Trophoblast cell (in vitro differentiated cells and primary cell): ENCODE measurements around the gene NFIC.

Experiments
- DNase-seq, 2 donors: peaks; one replicate each; pipeline ENCODE4 v3.0.0-alpha.2; 2016
- H2AFZ ChIP-seq: 2 replicates; pipeline ENCODE4 v1.6.1; 2013; ENCODE audit warnings: low read length, moderate library complexity, mild to moderate bottlenecking; ENCODE audit not compliant: insufficient read depth, poor library complexity
- H2AK5ac ChIP-seq: 2 replicates; pipeline ENCODE4 v1.6.1; 2013; ENCODE audit warnings: mild to moderate bottlenecking, low read length
- H2BK120ac ChIP-seq: 2 replicates; pipeline ENCODE4 v1.6.1; 2013; ENCODE audit warnings: low read length, mild to moderate bottlenecking, moderate library complexity; ENCODE audit not compliant: insufficient read depth, poor library complexity
- H2BK12ac ChIP-seq: 2 replicates; pipeline ENCODE4 v1.6.1; 2013; ENCODE audit warnings: mild to moderate bottlenecking, low read length, moderate library complexity
- H2BK5ac ChIP-seq: 2 replicates; pipeline ENCODE4 v1.6.1; 2013; ENCODE audit warnings: low read length, low read depth, moderate library complexity, mild to moderate bottlenecking; ENCODE audit not compliant: poor library complexity
- H3K14ac ChIP-seq: 2 replicates; pipeline ENCODE4 v1.6.1; 2013; ENCODE audit warnings: mild to moderate bottlenecking, low read length
- H3K18ac ChIP-seq: 2 replicates; pipeline ENCODE4 v1.6.1; 2013; ENCODE audit warnings: mild to moderate bottlenecking, low read length
- H3K23ac ChIP-seq: 2 replicates; pipeline ENCODE4 v1.6.1; 2013; ENCODE audit warnings: low read length
- H3K27ac ChIP-seq: 2 replicates; pipeline ENCODE4 v1.5.1; 2013; ENCODE audit warnings: low read depth, mild to moderate bottlenecking, inconsistent platforms, low read length, moderate library complexity
- H3K27me3 ChIP-seq: 2 replicates; pipeline ENCODE4 v1.6.1; 2013; ENCODE audit warnings: inconsistent platforms, mild to moderate bottlenecking, low read length, moderate library complexity; ENCODE audit not compliant: insufficient read depth
- H3K36me3 ChIP-seq, 2 experiments: 1 replicate in 1 of 2; 2 replicates in 1 of 2; pipeline ENCODE4 v1.6.1; 2013; ENCODE audit warnings: low read length in 2 of 2, mild to moderate bottlenecking in 2 of 2, moderate library complexity in 1 of 2; ENCODE audit not compliant: insufficient read depth in 2 of 2, control insufficient read depth in 1 of 2
- H3K4ac ChIP-seq: 2 replicates; pipeline ENCODE4 v1.6.1; 2013; ENCODE audit warnings: low read depth, mild to moderate bottlenecking, low read length, moderate library complexity
- H3K4me1 ChIP-seq, 2 experiments: 1 replicate in 1 of 2; 2 replicates in 1 of 2; pipeline ENCODE4 v1.6.1; 2013; ENCODE audit warnings: low read length in 2 of 2, mild to moderate bottlenecking in 2 of 2, moderate library complexity in 1 of 2; ENCODE audit not compliant: insufficient read depth in 2 of 2, control insufficient read depth in 1 of 2
- H3K4me2 ChIP-seq: 2 replicates; pipeline ENCODE4 v1.6.1; 2013; ENCODE audit warnings: inconsistent platforms, mild to moderate bottlenecking, low read length, moderate library complexity
- H3K4me3 ChIP-seq: 2 replicates; pipeline ENCODE4 v1.5.1; 2013; ENCODE audit warnings: mild to moderate bottlenecking, low read depth, low read length, inconsistent platforms
- H3K79me1 ChIP-seq: one replicate; pipeline ENCODE4 v1.6.1; 2013; ENCODE audit warnings: low read length
- H3K79me2 ChIP-seq: 2 replicates; pipeline ENCODE4 v1.6.1; 2013; ENCODE audit warnings: low read length, mild to moderate bottlenecking; ENCODE audit not compliant: control insufficient read depth, insufficient read depth, poor library complexity
- H3K9ac ChIP-seq: 2 replicates; pipeline ENCODE4 v1.6.1; 2013; ENCODE audit warnings: mild to moderate bottlenecking, low read length
- H3K9me3 ChIP-seq: 2 replicates; pipeline ENCODE4 v1.6.1; 2013; ENCODE audit warnings: low read depth, mild to moderate bottlenecking, control low read depth, inconsistent platforms, low read length; ENCODE audit not compliant: insufficient read depth
- H4K12ac ChIP-seq: 2 replicates; pipeline ENCODE4 v1.6.1; 2013; ENCODE audit warnings: low read depth, mild to moderate bottlenecking, low read length, moderate library complexity
- H4K8ac ChIP-seq: 2 replicates; pipeline ENCODE4 v1.6.1; 2013; ENCODE audit warnings: low read depth, mild to moderate bottlenecking, low read length, moderate library complexity
- H4K91ac ChIP-seq: one replicate; pipeline ENCODE4 v1.6.1; 2013; ENCODE audit warnings: low read depth, mild to moderate bottlenecking, low read length, moderate library complexity
- WGBS: extraction: QIAGEN DNeasy Blood & Tissue Kit; methylation state at CpG from one replicate; pipeline ENCODE4 v1.1.7; 2013; ENCODE audit warnings: missing lambda C conversion rate; ENCODE audit not compliant: insufficient read length, insufficient coverage; ENCODE audit errors: extremely low coverage; 5-methylcytosine and 5-hydroxymethylcytosine counted together

NFIC gene

DNA sequence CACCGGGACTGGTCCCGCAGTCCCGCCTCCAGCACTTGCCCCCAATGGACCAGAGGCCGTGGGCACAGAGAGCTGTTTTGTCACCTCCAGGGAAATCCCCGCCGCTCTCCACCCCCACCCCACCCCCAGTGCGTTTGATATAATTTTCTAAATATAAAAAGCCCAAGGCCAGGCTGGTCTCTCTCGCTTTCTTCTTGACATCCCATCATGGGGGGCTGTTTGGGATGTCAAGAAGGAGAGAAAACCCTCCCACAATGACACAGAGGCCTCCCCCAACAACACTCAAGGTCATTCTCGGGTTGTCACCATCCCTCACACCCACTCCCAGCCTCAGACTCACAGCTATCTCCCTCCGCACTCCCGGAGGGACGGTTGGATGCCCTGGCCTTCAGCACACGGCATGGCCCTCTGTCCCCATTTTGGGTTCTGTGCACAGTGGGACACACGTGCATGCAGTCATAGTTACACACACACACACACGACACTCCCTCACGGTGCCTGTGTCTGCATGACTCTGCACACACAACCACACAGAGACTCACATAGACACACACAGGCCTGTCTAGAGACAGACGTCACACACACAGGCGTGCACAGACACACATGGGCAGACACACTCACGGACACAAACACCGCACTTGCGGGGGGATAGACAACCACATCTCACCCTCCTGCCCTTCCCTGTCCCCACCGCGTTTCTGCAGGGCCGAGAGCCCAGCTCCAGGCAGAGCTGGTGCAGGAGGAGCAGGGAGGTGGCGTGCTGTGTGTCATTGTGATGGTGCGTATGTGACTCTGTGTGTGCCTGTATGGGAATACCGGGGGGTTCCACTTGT is 4.8 kb upstream of the NFIC start:
- H3K79me1 ChIP-seq: no peaks in the 10 kb centered on the region
- no peak overlapping the region for H3K18ac ChIP-seq
- H3K4me1 ChIP-seq: no peaks in the 10 kb centered on the region
- no peak overlapping the region for H3K14ac ChIP-seq
- H3K27me3 ChIP-seq: peaks cover 90% of the 10 kb centered on the region
- no peak overlapping the region for H4K91ac ChIP-seq
- H3K9ac ChIP-seq: no peak overlapping the region
- no peak overlapping the region for H2AFZ ChIP-seq
- no peak overlapping the region for H3K4ac ChIP-seq
- WGBS: no CpG with 5 or more reads among the region's 27 CpGs
- no peak overlapping the region for H2BK12ac ChIP-seq
- no peak overlapping the region for H4K8ac ChIP-seq
- no peak for DNase-seq
- peaks cover 13% of the 10 kb centered on the region for H3K9me3 ChIP-seq
- H3K27ac ChIP-seq: no peak overlapping the region
- no peak overlapping the region for H2BK5ac ChIP-seq
- H2BK120ac ChIP-seq: no peak overlapping the region
- H3K4me3 ChIP-seq: peak overlapping the region; percentile 5
- H4K12ac ChIP-seq: no peak overlapping the region
- no peak overlapping the region for H3K23ac ChIP-seq
- H3K36me3 ChIP-seq: no peaks in the 10 kb centered on the region
- H2AK5ac ChIP-seq: no peak overlapping the region
- no peak overlapping the region for H3K4me2 ChIP-seq
- no peaks in the 10 kb centered on the region for H3K79me2 ChIP-seq

DNA sequence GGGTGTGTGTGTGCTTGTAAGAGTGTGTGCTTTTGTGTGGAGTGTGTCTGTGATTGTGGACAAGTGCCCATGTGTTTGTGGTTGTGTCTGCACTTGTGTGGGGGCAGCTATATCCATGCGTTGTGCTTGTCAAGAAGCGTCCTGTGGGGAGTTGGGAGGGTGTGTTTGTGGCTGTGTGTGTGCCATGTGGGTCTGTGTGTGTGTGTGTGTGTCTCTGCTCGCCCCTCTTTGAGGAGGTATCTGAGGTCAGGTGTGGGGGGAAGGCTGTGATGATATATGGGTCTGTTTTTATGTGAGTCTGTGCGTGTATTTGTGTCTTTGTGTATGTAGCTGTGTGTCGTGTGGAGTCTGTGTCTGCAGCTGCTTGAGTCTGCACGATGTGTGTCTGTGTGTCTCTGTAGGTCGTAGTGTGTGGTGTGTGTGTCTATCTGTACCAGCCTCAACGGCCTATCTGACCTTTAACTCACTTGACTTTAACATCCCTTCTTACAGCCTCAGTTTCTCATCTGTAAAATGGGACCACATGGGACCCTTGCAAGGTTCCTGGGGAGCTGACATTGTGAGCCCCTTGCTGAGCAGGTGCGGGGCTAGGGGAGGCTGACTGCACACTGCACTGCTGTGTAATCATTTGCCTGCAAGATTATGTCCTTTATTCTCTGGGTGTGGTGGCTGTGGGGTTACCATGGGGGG is 4.0 kb upstream of the NFIC start:
- Histone ChIP-seq H3K4me1 (no peaks in the 10 kb centered on the region), H4K8ac (no peak overlapping the region), H2BK120ac (no peak overlapping the region), H3K23ac (no peak overlapping the region), H2BK12ac (no peak overlapping the region), H3K79me1 (no peaks in the 10 kb centered on the region), H2AK5ac (no peak overlapping the region), H2BK5ac (no peak overlapping the region), H3K4me3 (no peak overlapping the region), H3K79me2 (no peaks in the 10 kb centered on the region), H3K18ac (no peak overlapping the region), H3K9ac (no peak overlapping the region), H4K12ac (no peak overlapping the region), H4K91ac (no peak overlapping the region), H3K14ac (no peak overlapping the region), H3K36me3 (no peaks in the 10 kb centered on the region), H3K9me3 (peaks cover 13% of the 10 kb centered on the region), H3K4ac (no peak overlapping the region), H3K27me3 (peaks cover 90% of the 10 kb centered on the region), H3K4me2 (no peak overlapping the region), H2AFZ (no peak overlapping the region), H3K27ac (no peak overlapping the region)
- no CpG with 5 or more reads among the region's 9 CpGs for WGBS
- no peak for DNase-seq

DNA sequence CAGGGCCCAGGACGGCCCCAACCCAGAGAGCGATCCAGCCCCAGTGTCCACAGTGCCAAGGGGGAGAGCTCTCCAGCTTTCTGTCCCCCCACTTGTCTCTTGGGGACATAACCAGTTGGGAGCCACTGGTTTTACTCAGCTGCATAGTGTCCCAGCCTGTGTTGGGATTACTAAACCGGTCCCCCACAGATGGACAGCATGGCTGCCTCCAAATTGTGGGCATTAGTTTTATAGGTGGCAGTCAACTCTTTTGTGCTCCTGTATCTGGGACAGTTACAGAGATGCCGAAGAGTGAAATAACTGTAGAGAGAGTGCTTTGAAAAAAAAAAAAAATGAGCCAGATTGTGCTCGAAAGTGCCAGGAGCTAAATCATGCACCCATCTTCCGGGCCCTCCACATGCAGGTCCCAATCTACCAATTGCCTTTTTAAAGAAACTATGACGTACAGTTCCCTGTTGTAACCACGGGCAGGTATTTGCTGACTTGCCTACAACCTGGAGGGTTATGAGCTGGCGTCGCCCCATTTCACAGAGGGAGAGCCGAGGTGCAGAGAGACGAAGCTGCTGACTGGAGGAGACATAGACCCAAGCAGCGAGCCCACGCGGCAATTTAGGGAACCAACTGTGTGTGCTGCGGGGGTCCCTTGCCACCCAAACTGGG is 2.4 kb upstream of the NFIC start:
- peaks cover 90% of the 10 kb centered on the region for H3K27me3 ChIP-seq
- H3K9ac ChIP-seq: no peak overlapping the region
- no peak overlapping the region for H3K14ac ChIP-seq
- no peak overlapping the region for H3K4me2 ChIP-seq
- H2BK12ac ChIP-seq: no peak overlapping the region
- H2BK120ac ChIP-seq: no peak overlapping the region
- no peak overlapping the region for H3K4me3 ChIP-seq
- no peaks in the 10 kb centered on the region for H3K79me1 ChIP-seq
- no peak overlapping the region for H4K8ac ChIP-seq
- no peaks in the 10 kb centered on the region for H3K79me2 ChIP-seq
- H4K91ac ChIP-seq: no peak overlapping the region
- H3K4ac ChIP-seq: no peak overlapping the region
- H3K36me3 ChIP-seq: no peaks in the 10 kb centered on the region
- H4K12ac ChIP-seq: no peak overlapping the region
- no peaks in the 10 kb centered on the region for H3K4me1 ChIP-seq
- H3K27ac ChIP-seq: no peak overlapping the region
- no peak overlapping the region for H3K18ac ChIP-seq
- peaks cover 10% of the 10 kb centered on the region for H3K9me3 ChIP-seq
- H2AFZ ChIP-seq: no peak overlapping the region
- peak; percentile 71 to 77 for DNase-seq
- WGBS: no CpG with 5 or more reads among the region's 16 CpGs
- no peak overlapping the region for H2AK5ac ChIP-seq
- H3K23ac ChIP-seq: no peak overlapping the region
- H2BK5ac ChIP-seq: no peak overlapping the region

DNA sequence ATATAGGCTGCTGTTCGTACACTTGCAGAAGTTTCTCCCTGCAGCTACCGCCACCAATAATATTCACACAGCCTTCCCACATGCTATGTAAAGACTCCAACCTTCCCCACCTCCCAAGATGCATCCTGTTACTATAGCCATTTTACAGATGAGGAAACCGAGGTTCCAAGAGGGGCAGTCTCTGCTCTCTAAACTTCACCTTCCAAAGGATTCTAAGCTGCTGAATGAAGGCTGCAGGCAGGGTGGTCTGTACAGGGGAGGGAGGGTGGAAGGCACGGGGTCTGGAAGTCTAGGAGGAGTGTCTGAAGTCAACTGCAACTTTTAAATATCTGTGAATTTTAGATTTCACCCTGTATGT is 1.9 kb upstream of the NFIC start:
- H2BK12ac ChIP-seq: no peak overlapping the region
- H4K12ac ChIP-seq: no peak overlapping the region
- no peaks in the 10 kb centered on the region for H3K4me1 ChIP-seq
- H3K36me3 ChIP-seq: no peaks in the 10 kb centered on the region
- WGBS: no CpG with 5 or more reads among the region's 4 CpGs
- H3K4me2 ChIP-seq: no peak overlapping the region
- peaks cover 91% of the 10 kb centered on the region for H3K27me3 ChIP-seq
- H2BK5ac ChIP-seq: no peak overlapping the region
- DNase-seq: peak in 1 of 2 donors; percentile 39
- H4K91ac ChIP-seq: no peak overlapping the region
- no peak overlapping the region for H3K9ac ChIP-seq
- no peak overlapping the region for H2AK5ac ChIP-seq
- no peak overlapping the region for H2AFZ ChIP-seq
- H3K79me1 ChIP-seq: no peaks in the 10 kb centered on the region
- no peaks in the 10 kb centered on the region for H3K79me2 ChIP-seq
- no peak overlapping the region for H2BK120ac ChIP-seq
- H3K9me3 ChIP-seq: peaks cover 10% of the 10 kb centered on the region
- no peak overlapping the region for H3K18ac ChIP-seq
- H3K4me3 ChIP-seq: no peak overlapping the region
- H3K4ac ChIP-seq: no peak overlapping the region
- no peak overlapping the region for H3K14ac ChIP-seq
- no peak overlapping the region for H3K23ac ChIP-seq
- no peak overlapping the region for H4K8ac ChIP-seq
- no peak overlapping the region for H3K27ac ChIP-seq
